ENCODE measurements around the gene ZG16B. TPM values are rescaled to one million over a fixed set of nuclear protein-coding genes. Genes with fewer than 3 reads are reported as not detected.

Gene ZG16B
- total RNA-seq, 1 experiment from 2014 or later = 8.6 TPM

- Histone ChIP-seq H3K9ac (ENCODE audit: low read length) (peak overlapping the region; percentile 92), H3K36me3 (ENCODE audit: low read depth, low read length) (0 out of 2 replicates have a peak, but pooled peaks cover 3% of the 10 kb centered on the region), H3K27me3 (ENCODE audit: low read length) (no peaks in the 10 kb centered on the region), H3K4me3 (ENCODE audit: low read length) (peak overlapping the region; percentile 73), H2AFZ (ENCODE audit: low read length) (no peak overlapping the region), H3K27ac (ENCODE audit: low read length) (peak overlapping the region; percentile 96), H3F3A (ENCODE audit: low read length, unreplicated experiment) (no peaks in the 10 kb centered on the region), H3K9me3 (ENCODE audit: low read length) (no peaks in the 10 kb centered on the region), H3K4me1 (ENCODE audit: insufficient read depth, low read length) (peaks cover 29% of the 10 kb centered on the region), H3K4me2 (ENCODE audit: low read length) (peak overlapping the region; percentile 92), H3K9me2 (replicated peaks; ENCODE audit: low read length) (no peaks in the 10 kb centered on the region), H3K79me2 (ENCODE audit: low read length) (peaks cover 6% of the 10 kb centered on the region; the same call in 1 of the 2 replicates), H4K20me1 (ENCODE audit: low read length) (no peaks in the 10 kb centered on the region)
- POLR2A ChIA-PET (ENCODE audit: unreplicated experiment) = no interaction called here
- ATAC-seq (peak; percentile 68), DNase-seq (peak; percentile 87)
- intact Hi-C loops (cut with micrococcal nuclease) = no loop called here
- CTCF ChIA-PET = interaction anchor here (1.0 kb wide), 1 partner anchor 10 kb away, joined by 4 read pairs; no protein-coding TSS in a partner anchor
- no TSS peak for BruUV-seq (replicated peaks)
- TF ChIP-seq EZH2phosphoT487 (IDR thresholded peaks at IDR 0.05; ENCODE audit: borderline replicate concordance, low read length) (no peak), EZH2 (IDR thresholded peaks at IDR 0.05; ENCODE audit: low read length, unreplicated experiment) (no peak)
- TF ChIP-seq, protein P1, sequence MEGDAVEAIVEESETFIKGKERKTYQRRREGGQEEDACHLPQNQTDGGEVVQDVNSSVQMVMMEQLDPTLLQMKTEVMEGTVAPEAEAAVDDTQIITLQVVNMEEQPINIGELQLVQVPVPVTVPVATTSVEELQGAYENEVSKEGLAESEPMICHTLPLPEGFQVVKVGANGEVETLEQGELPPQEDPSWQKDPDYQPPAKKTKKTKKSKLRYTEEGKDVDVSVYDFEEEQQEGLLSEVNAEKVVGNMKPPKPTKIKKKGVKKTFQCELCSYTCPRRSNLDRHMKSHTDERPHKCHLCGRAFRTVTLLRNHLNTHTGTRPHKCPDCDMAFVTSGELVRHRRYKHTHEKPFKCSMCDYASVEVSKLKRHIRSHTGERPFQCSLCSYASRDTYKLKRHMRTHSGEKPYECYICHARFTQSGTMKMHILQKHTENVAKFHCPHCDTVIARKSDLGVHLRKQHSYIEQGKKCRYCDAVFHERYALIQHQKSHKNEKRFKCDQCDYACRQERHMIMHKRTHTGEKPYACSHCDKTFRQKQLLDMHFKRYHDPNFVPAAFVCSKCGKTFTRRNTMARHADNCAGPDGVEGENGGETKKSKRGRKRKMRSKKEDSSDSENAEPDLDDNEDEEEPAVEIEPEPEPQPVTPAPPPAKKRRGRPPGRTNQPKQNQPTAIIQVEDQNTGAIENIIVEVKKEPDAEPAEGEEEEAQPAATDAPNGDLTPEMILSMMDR (conservative IDR thresholded peaks at IDR 0.05; ENCODE audit: low read depth, low read length) = no peak; the same call in 1 of the 2 replicates
Measured at GRCh38 chr16:2858245-2859025, 28.3 kb downstream of the ZG16B start.

DNA sequence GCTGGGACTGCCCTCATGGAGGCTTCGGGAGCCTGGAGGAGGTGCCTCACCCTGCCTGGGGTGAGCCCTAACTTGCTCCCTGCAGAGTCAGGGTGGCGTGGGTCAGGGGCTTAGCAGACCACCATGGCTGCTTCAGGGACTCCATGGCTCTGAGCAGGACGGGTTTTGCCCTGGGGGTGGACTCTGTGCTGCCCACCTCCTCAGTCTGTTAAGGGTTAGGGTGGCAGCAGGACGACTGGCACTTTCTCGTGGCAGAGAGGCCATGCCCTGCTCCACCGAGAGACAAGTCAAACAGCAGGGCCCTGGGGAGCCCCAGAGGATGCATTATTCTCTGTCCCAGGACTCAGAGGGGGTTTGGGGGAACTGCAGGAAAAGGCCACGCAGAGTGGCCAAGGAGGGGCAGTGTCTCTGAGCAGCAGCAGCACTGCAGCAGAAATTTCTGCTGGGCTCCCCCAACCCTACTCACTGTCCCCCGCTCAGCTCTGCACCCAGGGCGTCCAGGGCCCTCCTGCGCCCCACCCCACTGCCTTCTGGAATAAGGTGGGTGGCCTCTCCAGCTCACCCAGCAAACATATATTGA, 29.7 kb downstream of the ZG16B start:
- ChIA-PET CTCF (no interaction called here), POLR2A (ENCODE audit: unreplicated experiment) (no interaction called here)
- no TSS peak for BruUV-seq (replicated peaks)
- H3K4me3 ChIP-seq (ENCODE audit: low read length) = no peak overlapping the region
- intact Hi-C loops (cut with micrococcal nuclease) = no loop called here
- no peak for DNase-seq
- TF ChIP-seq, protein P1 (conservative IDR thresholded peaks at IDR 0.05; ENCODE audit: low read depth, low read length) = no peak
- no peak for TF ChIP-seq EZH2phosphoT487 (IDR thresholded peaks at IDR 0.05; ENCODE audit: borderline replicate concordance, low read length)
- no peak for TF ChIP-seq EZH2 (IDR thresholded peaks at IDR 0.05; ENCODE audit: low read length, unreplicated experiment)
- H2AFZ ChIP-seq (ENCODE audit: low read length) = no peak overlapping the region
- peaks cover 29% of the 10 kb centered on the region for H3K4me1 ChIP-seq (ENCODE audit: insufficient read depth, low read length)
- 0 out of 2 replicates have a peak, but pooled peaks cover 3% of the 10 kb centered on the region for H3K36me3 ChIP-seq (ENCODE audit: low read depth, low read length)
- peak overlapping the region; percentile 74 for H3K27ac ChIP-seq (ENCODE audit: low read length)
- no peaks in the 10 kb centered on the region for H3K9me3 ChIP-seq (ENCODE audit: low read length)
- no peaks in the 10 kb centered on the region for H3K27me3 ChIP-seq (ENCODE audit: low read length)
- no peaks in the 10 kb centered on the region for H3K9me2 ChIP-seq (replicated peaks; ENCODE audit: low read length)
- no peaks in the 10 kb centered on the region for H4K20me1 ChIP-seq (ENCODE audit: low read length)
- H3K9ac ChIP-seq (ENCODE audit: low read length) = peak overlapping the region; percentile 52; the same call in 1 of the 2 replicates
- H3F3A ChIP-seq (ENCODE audit: low read length, unreplicated experiment) = no peaks in the 10 kb centered on the region
- peaks cover 6% of the 10 kb centered on the region; the same call in 1 of the 2 replicates for H3K79me2 ChIP-seq (ENCODE audit: low read length)
- no peak for ATAC-seq
- no peak overlapping the region for H3K4me2 ChIP-seq (ENCODE audit: low read length)

Data from PC-3 (cell line).